GM10847 (cell line): ENCODE results near the gene ATP10B.

Source experiments
- POLR2A ChIP-seq: IDR thresholded peaks from 2 replicates; pipeline ENCODE4 v1.6.1; 2011; ENCODE audit not compliant: insufficient read length; ENCODE audit errors: extremely low read depth

Gene ATP10B

DNA sequence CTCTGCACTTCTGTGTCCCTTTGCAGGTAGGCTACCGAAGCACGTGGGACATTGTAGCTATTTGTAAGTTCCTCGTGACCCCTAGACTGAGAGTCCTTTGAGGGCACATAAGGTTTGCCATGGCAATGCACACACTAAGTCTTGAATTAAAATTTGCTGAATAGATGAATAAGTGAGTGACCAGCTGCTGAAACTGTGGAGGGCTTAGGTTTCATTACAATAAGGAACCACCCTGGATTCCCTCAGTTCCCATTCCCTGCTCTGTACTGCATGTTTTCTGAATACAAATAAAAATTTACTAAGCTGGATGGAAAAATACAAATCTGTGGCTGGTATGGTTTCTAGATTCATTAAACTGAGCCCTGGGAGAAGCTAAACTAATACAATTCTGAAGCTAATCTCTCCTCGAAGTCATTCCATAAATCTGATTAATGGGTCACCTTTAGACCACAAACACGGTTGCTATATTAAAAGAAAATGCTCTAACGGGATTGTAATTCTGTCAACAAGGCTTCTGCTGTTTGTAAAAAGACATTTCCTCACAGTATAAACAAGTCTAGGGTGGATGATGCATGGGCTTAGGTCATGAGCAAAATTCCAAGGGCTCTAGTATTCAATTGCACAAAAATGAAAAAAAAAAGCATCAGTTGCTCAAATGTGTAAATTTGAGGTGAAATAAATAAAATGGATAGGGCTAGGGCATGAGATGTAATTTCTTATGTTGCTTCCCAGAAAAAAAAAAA lies 172.3 kb downstream of the ATP10B start:
- TF ChIP-seq POLR2A, result no peak

DNA sequence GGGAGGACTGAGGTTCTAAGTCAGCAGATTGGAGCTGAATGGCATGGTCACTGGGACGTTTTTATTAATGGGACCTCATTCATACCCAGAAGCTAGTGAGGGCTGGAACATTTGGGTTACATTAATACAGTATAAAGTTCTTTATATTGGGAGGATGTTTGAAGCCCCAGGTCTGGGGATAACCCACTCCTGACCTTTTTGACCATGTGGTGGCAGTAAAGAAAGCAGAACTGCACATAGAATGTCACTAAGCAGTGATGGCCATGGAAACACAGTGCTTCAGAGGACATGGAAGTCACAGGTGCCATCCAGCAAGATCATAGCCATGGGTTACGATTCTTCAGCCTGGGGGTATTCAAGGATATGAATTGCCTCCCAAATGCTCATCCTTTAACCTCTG lies 176.0 kb downstream of the ATP10B start:
- TF ChIP-seq POLR2A, result no peak

DNA sequence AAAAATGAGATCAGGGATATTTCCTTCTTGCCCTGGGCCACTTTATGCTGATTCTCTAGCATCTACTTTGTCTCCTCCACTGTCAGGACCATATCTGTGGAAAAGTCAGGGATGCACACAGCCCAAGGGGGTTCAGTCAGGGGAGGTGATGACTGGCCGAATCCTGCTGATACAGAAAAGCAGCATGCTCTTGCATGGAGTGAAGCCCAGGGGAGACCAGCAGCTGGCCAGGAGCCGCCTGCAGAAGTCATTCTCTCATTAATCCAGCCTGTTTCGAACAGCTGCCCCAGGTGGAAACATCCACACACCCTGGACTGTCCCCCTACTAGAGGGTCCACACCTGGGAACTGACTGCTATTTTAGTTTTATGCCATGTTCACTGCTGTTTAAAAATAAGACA lies 177.1 kb downstream of the ATP10B start:
- TF ChIP-seq POLR2A, result no peak

- no peak for TF ChIP-seq POLR2A
Measured at GRCh38 chr5:160672521-160672920, 179.5 kb downstream of the ATP10B start.

DNA sequence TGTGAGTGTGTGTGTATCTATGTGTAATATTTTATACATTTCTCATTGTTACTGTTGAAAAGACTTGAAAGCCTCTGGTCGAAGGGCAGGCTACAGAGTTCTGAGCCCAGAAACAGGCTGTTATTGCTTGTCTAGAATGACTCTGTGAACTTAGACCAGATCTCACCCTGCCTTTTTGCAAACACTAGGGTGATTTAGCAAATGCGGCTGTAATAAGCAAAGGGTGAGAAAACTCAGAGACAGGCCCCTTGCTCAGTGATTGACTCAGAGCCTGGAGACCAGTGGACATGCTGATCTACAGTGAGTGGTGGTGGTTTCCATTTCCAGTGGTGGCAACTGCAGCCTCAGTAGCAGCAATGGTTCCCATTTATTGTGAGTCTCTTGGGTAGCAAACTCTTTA lies 183.7 kb downstream of the ATP10B start:
- no peak for TF ChIP-seq POLR2A

DNA sequence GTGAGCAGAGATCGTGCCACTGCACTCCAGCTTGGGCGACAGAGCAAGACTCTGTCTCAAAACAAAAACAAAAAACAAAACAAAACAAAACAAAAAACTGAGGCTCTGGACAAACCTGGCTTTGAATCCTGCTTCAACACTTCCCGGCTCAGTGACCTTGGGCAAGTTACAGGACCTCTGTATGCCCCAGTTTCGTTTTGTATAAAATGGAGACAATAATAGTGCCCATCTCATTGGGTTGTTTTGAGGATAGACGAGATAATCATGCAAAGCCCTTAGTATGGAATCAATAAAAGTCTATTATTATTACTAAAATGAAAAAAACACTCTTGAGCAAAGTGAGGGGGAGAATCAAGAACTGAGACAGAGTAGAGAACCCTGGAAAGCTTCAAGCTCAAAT lies 184.9 kb downstream of the ATP10B start:
- TF ChIP-seq POLR2A, result no peak

DNA sequence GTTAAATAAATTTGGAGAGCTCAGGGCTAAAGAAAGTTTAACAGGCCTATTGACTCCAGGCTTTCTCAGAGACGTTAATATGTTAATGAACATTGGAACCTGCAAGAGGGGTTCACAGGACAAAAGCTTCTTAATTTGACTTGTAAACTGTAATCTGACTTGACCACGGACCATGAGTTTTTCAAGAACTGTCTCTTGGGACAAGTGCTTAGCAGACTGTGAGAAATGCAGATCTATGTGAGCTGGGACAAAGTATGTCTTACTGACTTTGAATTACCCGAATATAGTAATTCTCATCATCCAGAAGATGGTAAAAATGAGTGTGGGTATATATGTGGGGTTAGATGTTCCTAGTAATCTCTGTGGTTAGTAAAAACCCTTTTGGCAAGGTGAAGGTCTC lies 186.6 kb downstream of the ATP10B start:
- no peak for TF ChIP-seq POLR2A

DNA sequence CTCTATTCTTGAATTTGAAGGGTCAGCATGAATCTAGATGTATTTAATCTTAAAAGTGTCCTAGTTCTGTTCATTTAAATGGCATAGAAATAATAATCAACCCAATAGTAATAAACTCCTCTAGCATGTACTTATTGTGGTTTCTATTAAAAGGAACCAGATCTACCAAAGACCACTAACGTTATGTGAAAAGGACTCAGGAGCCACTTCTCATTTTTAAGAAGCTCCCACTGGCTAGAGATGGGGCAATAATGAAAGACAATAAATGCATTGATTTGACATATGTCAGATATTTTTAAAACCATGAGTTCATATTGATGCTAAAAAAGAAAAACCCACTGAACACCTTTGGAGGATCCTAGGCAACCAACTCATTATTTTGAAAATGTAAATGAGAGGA lies 191.9 kb downstream of the ATP10B start:
- TF ChIP-seq POLR2A, result no peak

GRCh38 chr5:160657622-160658458 lies 194.2 kb downstream of the ATP10B start:
- TF ChIP-seq POLR2A, result no peak

DNA sequence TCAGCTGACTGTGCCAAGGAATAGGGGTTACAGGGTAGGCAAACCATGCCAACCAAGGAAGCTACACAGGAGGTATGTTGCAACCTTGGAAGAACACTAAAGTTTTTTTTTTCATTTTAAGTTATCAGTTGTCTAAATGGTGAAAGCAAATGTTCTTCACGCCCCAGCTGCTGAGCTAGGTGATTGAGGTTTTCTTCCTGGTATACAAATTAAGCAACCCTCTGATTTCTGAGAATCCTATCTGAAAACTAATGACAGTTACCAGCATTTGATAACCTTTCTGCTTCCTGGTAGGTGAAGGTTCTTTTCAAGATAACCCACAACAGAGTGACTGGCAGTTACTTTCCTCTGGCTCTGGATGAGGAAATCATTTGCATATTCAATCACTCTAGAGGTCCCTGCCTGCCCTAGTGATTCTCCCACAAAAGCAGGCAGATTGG lies 194.9 kb downstream of the ATP10B start:
- no peak for TF ChIP-seq POLR2A

DNA sequence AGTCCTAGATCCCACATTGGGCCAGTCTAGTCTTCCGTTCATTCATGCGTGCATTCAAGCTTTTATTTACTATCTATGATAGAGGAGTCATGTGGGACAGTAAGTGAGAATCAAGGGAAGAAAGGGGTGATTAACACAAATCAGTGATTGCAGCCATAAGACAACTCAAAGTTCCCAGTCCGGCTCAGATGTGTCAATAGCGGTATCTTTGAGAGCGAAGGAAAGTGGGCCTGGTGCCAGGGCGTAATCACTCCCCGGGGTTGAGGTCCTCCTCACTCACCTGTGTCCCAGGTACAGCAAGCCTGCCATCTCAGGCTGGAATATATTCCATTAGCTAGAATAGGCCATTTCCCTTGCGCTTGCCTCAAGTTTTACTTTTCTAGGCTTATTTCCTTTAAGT lies 196.3 kb downstream of the ATP10B start:
- TF ChIP-seq POLR2A, result no peak

GRCh38 chr5:160651692-160652645 lies 200.0 kb downstream of the ATP10B start:
- no peak for TF ChIP-seq POLR2A

- no peak for TF ChIP-seq POLR2A
Measured at GRCh38 chr5:160649304-160649703, 202.7 kb downstream of the ATP10B start.

GRCh38 chr5:160646033-160646432 lies 206.0 kb downstream of the ATP10B start:
- no peak for TF ChIP-seq POLR2A

- TF ChIP-seq POLR2A, result no peak
Measured at GRCh38 chr5:160643616-160644240, 208.3 kb downstream of the ATP10B start.
